IPS DF 4.7 (cell line): ENCODE measurements around the gene TTC39A.
"Not testable (repeated sequence)": the region's sequence is repeated elsewhere in the genome, so short reads cannot be mapped to it uniquely, and the experiment has no call there.

Experiments used
- DNase-seq: peaks from one replicate; pipeline ENCODE4 v3.0.0-alpha.2; 2013; ENCODE audit warnings: low spot score; ENCODE audit errors: extremely low read depth

TTC39A gene

DNA sequence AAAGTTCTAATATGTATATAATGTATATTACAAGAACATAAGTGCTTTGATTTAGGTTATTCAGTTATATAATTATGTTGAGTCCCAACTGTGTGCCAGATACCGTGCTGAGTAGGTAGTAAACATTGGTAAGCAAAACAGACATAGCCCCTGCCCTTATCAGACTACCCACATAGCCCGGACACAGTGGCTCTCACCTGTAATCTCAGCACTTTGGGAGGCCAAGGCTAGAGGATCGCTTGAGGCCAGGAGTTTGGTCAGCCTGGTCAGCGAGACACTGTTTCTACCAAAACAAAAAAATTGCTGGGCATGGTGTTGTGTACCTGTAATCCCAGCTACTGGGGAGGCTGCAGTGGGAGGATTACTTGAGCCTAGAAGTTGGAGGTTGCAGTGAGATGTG is 63.6 kb downstream of the TTC39A start:
- DNase-seq, result no peak

DNA sequence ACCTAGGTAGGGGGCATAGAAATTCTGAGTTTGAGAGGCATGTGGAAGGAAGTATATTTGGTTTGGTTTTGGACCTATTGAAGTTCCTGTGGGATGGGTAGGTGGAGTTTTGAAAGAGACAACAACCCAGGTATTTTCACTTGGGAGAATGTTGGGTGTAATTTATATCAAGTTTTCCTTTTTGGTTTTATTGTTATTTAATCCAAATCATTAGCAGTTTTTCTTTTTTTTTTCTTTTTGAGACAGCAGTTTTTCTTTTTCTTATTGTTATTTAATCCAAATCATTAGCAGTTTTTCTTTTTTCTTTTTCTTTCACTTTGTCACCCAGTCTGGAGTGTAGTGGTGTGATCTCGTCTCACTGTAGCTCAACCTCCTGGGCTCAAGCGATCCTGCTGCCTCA is 64.2 kb downstream of the TTC39A start:
- DNase-seq, result no peak

DNA sequence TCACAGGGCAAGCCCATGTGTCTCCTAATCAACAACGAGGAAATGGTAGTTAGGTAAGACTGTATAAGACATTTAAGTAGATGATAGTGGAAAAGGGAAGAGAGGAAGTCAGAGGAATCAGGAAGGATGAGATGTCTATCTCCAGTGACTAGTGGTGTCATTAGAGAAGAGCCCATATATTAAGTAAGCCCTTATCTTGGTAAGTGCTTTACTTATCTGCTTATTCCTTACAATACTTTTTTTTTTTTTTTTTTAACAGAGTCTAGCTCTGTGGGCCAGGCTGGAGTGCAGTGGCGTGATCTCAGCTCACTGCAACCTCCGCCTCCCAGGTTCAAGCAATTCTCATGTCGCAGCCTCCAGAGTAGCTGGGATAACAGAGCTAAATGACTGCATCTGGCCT is 64.7 kb downstream of the TTC39A start:
- no peak for DNase-seq

DNA sequence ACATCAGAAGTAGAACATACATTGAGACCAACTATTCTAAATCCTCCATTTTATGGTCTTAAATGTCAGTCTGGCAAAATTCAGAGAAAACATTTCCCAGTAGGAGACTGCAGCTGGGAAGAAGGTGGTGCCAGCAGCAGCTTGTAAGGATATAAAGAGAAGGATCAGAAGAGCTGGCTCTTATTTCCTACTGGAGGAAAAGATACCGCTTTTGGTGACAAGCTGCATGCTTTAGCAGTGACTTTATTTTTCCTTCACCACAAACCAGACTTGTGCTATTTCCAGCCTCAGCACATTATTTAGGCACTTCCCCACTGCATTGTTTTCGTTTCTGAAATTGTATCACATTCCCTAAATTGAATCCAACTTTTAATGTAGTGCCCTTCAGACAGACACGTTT is 65.9 kb downstream of the TTC39A start:
- DNase-seq, result no peak

DNA sequence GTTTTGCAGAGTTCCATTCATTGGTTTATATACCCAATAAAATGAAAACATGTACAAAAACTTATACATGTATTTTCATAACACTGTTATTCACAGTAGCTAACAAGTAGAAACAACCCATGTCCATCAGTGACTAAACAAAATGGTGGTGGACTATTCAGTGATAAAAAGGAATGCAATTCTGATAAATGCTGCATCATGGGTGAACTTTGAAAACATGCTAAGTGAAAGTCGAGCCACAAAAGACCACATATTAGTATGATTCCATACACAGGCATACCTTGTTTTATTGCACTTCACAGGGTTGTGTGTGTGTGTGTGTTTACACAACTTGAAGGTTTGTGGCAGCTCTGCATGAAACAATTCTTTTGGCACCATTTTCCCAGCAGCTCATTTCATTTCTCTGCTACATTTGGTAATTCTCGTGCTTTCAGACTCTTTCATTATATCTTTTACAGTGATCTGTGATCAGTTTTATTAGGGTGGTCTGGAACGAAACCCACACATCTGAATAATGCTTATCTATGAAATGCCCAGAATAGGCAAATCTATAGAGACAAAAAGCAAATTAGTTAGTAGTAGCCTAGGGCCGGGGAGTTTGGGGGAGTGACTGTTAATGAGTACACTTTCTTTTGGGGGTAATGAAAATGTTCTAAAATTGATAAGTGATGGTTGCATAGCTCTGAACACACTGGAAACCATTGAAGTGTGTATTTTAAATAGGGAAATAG is 67.0 kb downstream of the TTC39A start:
- DNase-seq, result no peak

DNA sequence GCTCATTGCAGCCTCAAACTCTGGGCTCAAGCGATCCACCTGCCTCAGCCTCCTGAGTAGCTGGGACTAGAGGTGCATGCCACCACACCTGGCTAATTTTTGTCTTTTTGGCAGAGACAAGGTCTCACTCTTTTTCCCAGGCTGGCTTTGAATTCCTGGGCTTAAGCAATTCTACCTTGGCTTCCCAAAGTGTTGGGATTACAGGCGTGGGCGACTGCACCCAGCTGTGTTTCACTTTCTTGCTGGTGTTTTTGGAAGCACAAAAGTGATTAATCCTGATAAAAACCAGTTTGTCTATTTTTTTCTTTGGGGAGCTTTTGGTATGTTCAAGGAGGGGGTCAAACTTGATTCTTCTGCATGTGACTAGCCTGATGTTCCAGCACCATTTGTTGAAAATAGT is 75.0 kb downstream of the TTC39A start:
- DNase-seq, result no peak

GRCh38 chr1:51253691-51254090 is 76.7 kb downstream of the TTC39A start:
- no peak for DNase-seq

GRCh38 chr1:51252366-51252765 is 78.0 kb downstream of the TTC39A start:
- DNase-seq, result no peak

- DNase-seq, result not testable (repeated sequence)
These were observed 79.2 kb downstream of the TTC39A start for GRCh38 chr1:51251165-51251564.

- DNase-seq, result not testable (repeated sequence)
These were observed 79.6 kb downstream of the TTC39A start for GRCh38 chr1:51250729-51251128.

GRCh38 chr1:51249445-51249844 is 80.9 kb downstream of the TTC39A start:
- DNase-seq, result no peak

GRCh38 chr1:51247499-51247898 is 82.9 kb downstream of the TTC39A start:
- DNase-seq, result no peak

DNA sequence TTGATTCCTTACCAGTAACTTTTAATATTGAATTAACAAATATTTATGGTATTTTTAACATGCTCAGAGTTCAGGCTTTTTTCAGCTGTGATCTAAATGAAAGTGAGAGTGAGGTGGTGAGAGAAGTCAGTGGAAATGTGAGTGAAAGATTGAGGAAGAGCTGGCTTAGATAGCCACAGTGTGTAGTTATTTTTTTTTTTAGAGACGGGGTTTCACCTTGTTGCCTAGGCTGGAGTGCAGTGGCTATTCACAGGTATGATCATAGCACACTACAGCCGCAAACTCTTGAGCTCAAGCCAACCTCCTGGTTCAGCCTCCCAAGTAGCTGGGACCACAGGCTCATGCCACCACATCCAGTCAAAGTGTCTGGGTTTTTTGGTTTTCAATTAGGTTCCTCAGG is 83.3 kb downstream of the TTC39A start:
- DNase-seq, result no peak

DNA sequence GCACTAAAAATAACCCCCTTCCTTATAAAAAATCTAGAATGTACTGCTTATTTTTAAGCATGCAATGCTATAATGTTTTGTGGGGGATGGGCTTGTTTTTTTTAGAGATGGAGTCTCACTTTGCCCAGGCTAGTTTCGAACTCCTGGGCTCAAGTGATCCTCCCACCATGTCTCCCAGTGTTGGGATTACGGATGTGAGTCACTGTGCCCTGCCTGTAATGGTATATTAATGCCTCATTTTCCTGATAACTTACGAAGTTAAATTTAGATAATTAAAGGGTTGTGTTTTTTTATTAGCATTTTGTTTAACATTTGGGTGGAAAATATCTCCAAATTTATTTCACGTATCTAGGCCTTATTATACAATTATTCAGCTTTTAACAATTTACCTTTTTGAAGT is 87.8 kb downstream of the TTC39A start:
- DNase-seq, result no peak

- DNase-seq, result no peak
These were observed 89.2 kb downstream of the TTC39A start for GRCh38 chr1:51241119-51241518.

DNA sequence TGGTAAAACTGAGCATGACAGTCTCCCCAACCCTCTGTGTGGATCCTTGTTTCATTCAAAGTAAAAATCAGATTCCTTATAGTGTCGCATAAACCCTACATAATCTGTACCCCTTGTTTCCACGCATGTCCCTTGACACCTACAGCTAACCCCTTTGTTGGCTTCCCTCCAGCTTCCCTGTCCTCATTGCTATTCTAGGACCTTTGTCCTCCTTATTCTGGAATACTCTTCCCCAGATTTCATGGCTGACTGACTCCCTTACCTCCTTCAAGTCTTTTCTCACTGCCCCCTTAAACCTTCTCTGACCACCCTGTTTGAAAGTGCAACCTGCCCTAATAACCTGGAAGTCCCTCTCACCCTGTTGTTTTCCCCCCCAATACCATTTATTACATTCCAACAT is 90.3 kb downstream of the TTC39A start:
- DNase-seq, result no peak

GRCh38 chr1:51238034-51238403 is 92.3 kb downstream of the TTC39A start:
- no peak for DNase-seq

GRCh38 chr1:51237351-51238033 is 92.9 kb downstream of the TTC39A start:
- DNase-seq, result no peak
